AG10803 (cell line): Measurements from ENCODE around the gene SHH.

Source experiments
- DNase-seq: peaks from one replicate; pipeline ENCODE4 v3.0.0; 2010; ENCODE audit warnings: low read depth
- H3K4me3 ChIP-seq: 2 replicates; pipeline ENCODE4 v1.5.1; 2011; ENCODE audit warnings: mild to moderate bottlenecking, low read length, control low read depth
- TF ChIP-seq, protein P1 (sequence below): conservative IDR thresholded peaks from 2 replicates; pipeline ENCODE4 v1.5.1; 2011; ENCODE audit warnings: mild to moderate bottlenecking, low read length, control low read depth, inconsistent platforms

SHH gene

DNA sequence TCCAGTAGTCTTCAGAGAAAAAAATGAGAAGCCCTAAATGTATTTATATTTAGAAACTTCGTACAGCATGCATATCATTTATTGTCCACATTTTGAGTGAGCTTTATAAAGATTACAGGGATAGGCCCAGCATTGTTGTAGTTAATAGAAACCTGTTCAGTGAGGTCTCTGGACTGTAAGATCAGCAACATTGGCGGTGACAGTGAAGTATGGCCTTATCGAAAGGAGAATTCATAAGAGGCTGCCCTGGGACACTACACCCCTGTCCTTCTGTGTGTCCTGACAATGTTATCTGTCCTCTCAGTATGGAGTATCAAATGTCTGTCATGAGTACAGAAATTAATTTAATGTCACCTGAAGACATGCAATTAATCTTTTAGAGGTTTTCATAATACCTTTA, 57.2 kb downstream of the SHH start:
- DNase-seq: no peak
- TF ChIP-seq, protein P1, sequence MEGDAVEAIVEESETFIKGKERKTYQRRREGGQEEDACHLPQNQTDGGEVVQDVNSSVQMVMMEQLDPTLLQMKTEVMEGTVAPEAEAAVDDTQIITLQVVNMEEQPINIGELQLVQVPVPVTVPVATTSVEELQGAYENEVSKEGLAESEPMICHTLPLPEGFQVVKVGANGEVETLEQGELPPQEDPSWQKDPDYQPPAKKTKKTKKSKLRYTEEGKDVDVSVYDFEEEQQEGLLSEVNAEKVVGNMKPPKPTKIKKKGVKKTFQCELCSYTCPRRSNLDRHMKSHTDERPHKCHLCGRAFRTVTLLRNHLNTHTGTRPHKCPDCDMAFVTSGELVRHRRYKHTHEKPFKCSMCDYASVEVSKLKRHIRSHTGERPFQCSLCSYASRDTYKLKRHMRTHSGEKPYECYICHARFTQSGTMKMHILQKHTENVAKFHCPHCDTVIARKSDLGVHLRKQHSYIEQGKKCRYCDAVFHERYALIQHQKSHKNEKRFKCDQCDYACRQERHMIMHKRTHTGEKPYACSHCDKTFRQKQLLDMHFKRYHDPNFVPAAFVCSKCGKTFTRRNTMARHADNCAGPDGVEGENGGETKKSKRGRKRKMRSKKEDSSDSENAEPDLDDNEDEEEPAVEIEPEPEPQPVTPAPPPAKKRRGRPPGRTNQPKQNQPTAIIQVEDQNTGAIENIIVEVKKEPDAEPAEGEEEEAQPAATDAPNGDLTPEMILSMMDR: no peak
- H3K4me3 ChIP-seq: no peak overlapping the region

DNA sequence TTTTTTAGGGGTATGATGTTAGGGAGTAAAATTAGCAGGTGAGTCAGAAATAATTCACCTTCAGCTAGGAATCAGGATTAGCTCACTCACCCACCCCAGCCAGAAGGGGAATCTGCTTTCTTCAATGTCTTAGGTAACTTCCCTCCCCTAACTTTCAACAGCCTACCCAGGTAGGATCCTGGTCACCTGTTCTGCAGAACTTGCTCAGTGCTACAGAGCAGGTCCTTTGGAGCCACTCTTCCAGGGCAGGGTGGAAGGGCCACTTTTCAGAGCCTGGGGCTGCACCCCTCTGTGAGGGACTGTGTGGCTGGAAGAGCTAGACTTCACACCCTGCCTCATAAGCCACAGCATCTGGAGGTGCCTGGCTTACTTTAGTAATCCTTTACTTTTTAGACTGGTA, 58.1 kb downstream of the SHH start:
- TF ChIP-seq, protein P1: no peak
- DNase-seq: no peak
- H3K4me3 ChIP-seq: no peak overlapping the region

DNA sequence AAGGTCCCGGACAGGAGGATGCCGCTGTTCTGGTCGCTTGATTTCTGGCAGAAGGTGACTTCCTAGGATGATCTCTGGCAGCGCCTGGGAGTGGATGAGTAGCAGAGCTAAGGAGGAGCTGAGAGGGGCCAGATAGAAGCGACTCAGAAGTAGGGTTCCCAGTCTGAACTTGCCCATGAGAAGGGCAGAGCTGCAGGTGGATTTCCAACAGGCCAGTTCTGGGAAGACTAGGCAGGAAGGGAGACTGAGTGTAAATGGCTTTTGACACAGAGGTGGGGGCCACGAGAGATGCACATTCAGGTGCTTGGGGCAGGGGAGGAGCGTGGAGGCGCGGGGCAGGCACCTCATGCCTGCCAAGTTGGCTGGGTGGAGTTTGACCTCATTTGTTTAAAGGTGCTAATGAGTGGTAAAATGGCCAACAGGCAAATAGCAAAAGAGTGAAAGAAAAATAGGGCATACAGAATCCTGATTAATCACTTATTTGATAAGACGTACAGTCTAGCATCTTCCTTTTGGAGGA, 58.8 kb downstream of the SHH start:
- TF ChIP-seq, protein P1: no peak
- no peak overlapping the region for H3K4me3 ChIP-seq
- no peak for DNase-seq

DNA sequence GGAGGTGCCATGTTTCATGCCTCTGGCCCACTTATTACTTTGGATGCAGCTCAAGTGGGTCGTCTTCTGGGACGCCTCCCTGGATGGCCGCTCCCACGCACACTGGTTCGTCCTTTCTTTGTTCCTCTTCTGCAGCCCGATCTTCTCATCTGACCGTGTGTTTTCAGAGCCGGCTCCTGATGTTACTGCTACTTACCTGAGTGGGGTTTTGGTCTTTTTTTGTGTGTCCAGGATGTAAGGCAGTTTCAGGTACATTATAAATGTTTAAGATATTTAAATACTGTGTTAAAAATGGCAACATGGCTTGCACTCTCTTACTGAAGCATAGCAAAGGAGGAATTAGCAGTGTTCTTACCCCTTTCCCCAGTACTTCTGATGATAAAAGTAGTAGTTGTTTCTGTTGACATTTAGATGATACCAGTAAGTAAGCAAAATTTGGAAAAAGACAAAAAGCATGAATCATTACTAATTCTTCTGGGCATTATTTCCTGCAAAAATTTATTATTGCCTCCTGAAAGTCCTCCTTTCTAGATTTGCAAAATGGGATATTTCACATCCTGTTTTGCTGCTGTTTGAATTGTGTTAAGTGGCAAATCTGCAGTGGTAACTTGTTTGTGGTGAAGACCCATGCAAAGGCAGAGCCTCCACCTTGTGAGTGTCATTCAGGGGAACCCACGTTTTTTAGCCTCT, 59.4 kb downstream of the SHH start:
- H3K4me3 ChIP-seq: no peak overlapping the region
- TF ChIP-seq, protein P1: no peak
- no peak for DNase-seq

DNA sequence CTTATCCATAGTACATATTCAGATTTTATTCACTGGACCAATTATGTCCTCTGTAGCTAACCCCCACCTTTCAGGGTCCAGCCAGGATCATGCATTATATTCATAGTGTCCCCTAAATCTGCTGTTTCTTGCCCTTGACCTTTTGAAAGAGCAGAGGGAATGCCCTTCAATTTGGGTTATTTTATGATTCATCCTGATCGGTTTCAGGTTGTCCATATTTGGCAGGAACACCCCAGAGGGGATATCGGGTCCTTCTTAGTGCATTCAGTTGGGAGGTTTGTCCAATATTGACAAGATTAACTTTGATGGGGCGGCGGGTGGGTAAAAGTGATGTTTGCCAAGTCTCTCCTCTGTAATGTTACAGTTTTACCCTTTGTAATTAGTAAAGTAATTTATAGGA, 60.9 kb downstream of the SHH start:
- H3K4me3 ChIP-seq: no peak overlapping the region
- TF ChIP-seq, protein P1: no peak
- no peak for DNase-seq

DNA sequence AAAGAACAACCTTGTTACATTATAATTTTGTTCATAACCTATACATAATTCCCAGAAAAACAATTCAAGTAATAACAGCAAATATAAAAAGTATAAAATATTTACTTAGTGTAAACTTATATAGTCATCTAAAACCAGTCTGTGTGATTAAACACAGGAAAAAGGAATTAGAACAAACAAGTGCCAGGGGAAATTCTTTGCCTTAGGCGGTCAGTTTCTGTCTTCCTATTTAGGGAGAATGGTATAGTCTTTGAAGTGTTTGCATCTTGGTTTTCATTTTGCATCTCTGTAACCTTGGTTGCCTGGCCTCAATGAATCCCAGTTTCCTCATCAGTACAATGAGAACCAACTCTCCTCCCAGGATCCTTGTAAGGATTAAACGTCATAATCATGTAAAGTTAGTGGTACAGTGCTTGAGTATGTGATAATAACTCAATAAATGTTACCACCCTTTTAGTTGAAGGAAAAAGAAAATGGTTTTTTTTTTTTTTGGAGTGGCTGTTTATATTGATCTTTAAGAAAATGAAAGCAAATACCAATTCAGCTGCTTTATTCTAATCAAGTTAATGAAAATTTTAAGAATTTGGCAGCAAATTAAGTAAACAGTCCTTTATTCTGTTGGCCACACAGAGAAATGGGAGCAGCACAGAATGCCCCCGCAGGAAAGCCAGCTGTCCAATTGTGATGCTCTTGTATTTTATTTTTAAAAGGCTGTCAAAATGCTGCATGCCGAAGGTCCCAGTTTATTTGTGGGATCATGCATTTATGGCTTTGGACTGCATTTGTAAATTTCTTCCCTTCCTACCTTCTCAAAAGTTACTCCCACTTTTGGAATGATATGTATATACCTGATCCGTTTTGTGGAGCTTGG, 61.8 kb downstream of the SHH start:
- TF ChIP-seq, protein P1: no peak
- no peak overlapping the region for H3K4me3 ChIP-seq
- no peak for DNase-seq
